ENCODE data around the gene SDE2. TPM values are rescaled to one million over a fixed set of nuclear protein-coding genes. Genes with fewer than 3 reads are reported as not detected.

SDE2 gene
- total and polyA plus RNA-seq, 8 donors, result 3.3 to 12.4 (median 8.5) TPM

DNA sequence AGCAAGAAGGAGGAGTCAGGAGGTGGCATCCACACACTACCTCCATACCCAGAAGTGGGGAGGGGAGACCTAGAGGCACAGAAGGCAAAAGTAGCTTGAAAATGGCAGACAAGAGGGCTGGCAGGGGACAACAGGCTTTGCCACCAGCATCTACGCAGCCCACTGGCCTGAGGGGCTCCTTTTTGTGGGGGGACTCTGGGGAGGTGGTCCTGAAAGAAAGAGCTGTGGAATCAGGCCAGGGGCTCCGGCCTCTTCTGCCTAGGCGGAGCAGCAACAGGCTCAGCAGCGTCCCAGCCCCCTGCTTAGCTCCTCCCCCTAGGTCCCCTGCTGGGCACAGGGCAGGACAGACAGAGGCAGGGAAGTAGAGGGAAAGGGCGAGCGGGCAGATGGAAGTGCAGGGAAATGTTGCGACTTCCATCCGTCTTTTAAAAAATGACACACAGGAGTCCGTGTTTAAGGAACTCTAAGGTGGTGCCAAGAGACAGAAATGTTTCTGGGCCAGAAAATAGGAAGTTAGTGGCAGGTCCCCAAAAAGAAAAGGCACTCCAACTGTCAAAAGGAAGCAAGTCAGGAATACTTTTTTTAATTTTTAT lies 48.1 kb downstream of the SDE2 start:
- no peak overlapping the region for H3K4me3 ChIP-seq
- TF ChIP-seq, protein P1, sequence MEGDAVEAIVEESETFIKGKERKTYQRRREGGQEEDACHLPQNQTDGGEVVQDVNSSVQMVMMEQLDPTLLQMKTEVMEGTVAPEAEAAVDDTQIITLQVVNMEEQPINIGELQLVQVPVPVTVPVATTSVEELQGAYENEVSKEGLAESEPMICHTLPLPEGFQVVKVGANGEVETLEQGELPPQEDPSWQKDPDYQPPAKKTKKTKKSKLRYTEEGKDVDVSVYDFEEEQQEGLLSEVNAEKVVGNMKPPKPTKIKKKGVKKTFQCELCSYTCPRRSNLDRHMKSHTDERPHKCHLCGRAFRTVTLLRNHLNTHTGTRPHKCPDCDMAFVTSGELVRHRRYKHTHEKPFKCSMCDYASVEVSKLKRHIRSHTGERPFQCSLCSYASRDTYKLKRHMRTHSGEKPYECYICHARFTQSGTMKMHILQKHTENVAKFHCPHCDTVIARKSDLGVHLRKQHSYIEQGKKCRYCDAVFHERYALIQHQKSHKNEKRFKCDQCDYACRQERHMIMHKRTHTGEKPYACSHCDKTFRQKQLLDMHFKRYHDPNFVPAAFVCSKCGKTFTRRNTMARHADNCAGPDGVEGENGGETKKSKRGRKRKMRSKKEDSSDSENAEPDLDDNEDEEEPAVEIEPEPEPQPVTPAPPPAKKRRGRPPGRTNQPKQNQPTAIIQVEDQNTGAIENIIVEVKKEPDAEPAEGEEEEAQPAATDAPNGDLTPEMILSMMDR (IDR thresholded peaks at IDR 0.05), result no peak
- DNase-seq, result no peak
- no peak for FAIRE-seq
- intact Hi-C loops (cut with DNase I), result no loop called here
- H3K27ac ChIP-seq, result no peak overlapping the region
- 75 to 77% methylated on average over 9 of the region's 9 CpGs for WGBS, 2 donors
- H3K36me3 ChIP-seq, result no peaks in the 10 kb centered on the region
- no peaks in the 10 kb centered on the region for H3K4me1 ChIP-seq
- no peak for ATAC-seq
- H3K9me3 ChIP-seq, result no peaks in the 10 kb centered on the region
- H3K27me3 ChIP-seq, result no peaks in the 10 kb centered on the region

DNA sequence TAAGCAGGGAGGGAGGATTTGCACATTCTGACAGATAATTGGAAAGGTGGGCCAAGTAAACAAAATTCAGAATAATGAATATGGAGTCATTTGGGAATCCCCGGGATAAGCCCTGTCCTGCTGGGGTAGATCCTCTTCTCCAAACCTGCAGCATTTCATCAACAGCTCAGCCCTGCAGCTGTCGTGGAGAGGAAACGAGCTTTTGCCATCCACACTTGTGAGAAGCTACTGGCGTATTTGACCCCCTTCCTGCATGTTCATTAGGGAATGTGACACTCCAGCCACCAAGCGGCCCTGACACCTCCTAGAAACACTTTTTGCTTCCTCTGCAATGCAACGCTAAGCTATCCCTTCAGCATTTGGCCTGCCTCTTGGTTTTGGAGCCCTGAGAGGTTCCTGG lies 50.1 kb downstream of the SDE2 start:
- intact Hi-C loops (cut with DNase I), result no loop called here
- Histone ChIP-seq H3K4me1 (no peaks in the 10 kb centered on the region), H3K36me3 (no peaks in the 10 kb centered on the region), H3K27me3 (no peaks in the 10 kb centered on the region), H3K27ac (no peak overlapping the region), H3K4me3 (no peak overlapping the region), H3K9me3 (no peaks in the 10 kb centered on the region)
- no peak for ATAC-seq
- TF ChIP-seq, protein P1 (IDR thresholded peaks at IDR 0.05), result no peak
- FAIRE-seq, result no peak
- WGBS, 2 donors, result 71 to 75% methylated on average over 6 of the region's 6 CpGs
- DNase-seq, result no peak

DNA sequence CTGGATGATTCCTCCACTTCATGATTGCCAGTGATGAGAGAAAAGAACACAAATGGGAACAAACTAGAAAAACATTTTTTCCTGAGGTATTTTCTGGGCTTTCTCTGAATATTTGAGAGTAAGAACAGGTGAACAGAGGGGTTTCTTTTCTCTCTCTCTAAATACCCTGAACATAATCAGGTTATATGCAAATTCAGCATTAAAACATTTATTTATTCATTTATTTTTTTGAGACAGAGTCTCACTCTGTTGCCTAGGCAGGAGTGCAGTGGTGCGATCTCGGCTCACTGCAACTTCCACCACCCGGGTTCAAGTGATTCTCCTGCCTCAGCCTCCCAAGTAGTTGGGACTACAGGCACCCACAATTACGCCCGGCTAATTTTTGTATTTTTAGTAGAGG lies 52.3 kb downstream of the SDE2 start:
- ATAC-seq (no peak), DNase-seq (no peak), FAIRE-seq (no peak)
- Histone ChIP-seq H3K27ac (no peak overlapping the region), H3K36me3 (no peaks in the 10 kb centered on the region), H3K4me1 (no peaks in the 10 kb centered on the region), H3K4me3 (no peak overlapping the region), H3K27me3 (no peaks in the 10 kb centered on the region), H3K9me3 (no peaks in the 10 kb centered on the region)
- intact Hi-C loops (cut with DNase I), result no loop called here
- WGBS, 2 donors, result 87 to 92% methylated on average over 5 of the region's 5 CpGs
- TF ChIP-seq, protein P1 (IDR thresholded peaks at IDR 0.05), result no peak

DNA sequence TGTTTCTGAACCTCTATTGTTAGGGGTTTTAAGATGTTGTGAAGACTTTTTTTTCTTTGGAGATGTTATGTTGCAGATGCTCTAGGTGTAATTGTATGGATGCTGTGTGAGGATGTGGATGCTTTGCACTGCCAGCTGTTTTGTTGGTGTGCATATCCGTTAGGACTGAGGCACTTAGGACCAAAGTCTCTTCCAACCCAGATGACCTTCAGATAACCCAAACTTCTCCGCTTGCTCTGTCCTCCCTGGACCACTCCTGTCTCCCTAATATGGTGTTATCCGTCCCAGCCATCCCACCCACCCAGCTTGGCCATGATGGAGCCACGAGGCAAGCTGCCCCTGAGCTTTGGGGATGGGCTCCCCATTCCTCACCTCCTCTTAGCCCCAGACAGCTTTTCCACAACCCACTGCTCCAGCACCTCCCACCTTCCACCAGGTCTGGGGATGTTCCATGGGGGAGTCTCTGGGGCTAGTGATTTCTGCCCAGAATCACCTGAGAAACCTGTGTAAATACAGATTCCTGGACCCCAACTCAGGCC lies 53.0 kb downstream of the SDE2 start:
- no peaks in the 10 kb centered on the region for H3K36me3 ChIP-seq
- H3K4me1 ChIP-seq, result no peaks in the 10 kb centered on the region
- DNase-seq (no peak), FAIRE-seq (no peak), ATAC-seq (no peak)
- H3K27me3 ChIP-seq, result no peaks in the 10 kb centered on the region
- no peaks in the 10 kb centered on the region for H3K9me3 ChIP-seq
- 50 to 71% methylated on average over 4 of the region's 4 CpGs for WGBS, 2 donors
- TF ChIP-seq, protein P1 (IDR thresholded peaks at IDR 0.05), result no peak
- no peak overlapping the region for H3K27ac ChIP-seq
- no peak overlapping the region for H3K4me3 ChIP-seq
- intact Hi-C loops (cut with DNase I), result no loop called here

DNA sequence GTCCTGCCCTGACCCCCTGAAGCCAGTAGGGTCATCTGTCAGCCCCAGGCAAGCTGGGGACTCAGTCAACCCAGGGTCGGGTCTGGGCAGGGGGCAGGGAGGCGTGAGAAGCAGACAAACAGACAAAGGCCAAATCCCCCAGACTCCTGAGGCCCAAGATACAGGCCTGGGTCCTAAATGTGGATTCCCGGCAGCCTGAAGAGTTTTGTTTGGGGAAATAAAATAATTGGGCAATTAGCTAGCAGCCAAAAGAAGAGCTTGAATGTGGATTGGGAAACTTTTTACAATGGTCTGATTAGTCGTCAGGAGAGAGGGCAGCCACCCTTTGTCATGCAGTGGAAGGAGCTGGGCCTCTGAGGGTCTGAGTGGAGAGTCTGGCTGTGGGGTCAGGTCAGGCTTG lies 53.6 kb downstream of the SDE2 start:
- H3K4me3 ChIP-seq, result no peak overlapping the region

More for the DNA sequence above, 53.6 kb downstream of the SDE2 start:
- Histone ChIP-seq H3K36me3 (no peaks in the 10 kb centered on the region), H3K9me3 (no peaks in the 10 kb centered on the region), H3K27me3 (no peaks in the 10 kb centered on the region), H3K27ac (no peak overlapping the region), H3K4me1 (no peaks in the 10 kb centered on the region)
- intact Hi-C loops (cut with DNase I), result no loop called here
- no peak for FAIRE-seq
- 78 to 85% methylated on average over 4 of the region's 4 CpGs for WGBS, 2 donors
- DNase-seq, result no peak
- TF ChIP-seq, protein P1 (IDR thresholded peaks at IDR 0.05), result no peak
- no peak for ATAC-seq

All from pancreas (tissue), 10 donors.